GM23338 (cell line): ENCODE measurements around the gene WDR73. TPM values are rescaled to one million over a fixed set of nuclear protein-coding genes. Genes with fewer than 3 reads are reported as not detected.

Experiments used
- ATAC-seq: fragments of 200-7000 bp; cut with Tn5 transposase; 3 replicates; pipeline ENCODE4 v1.9.1; 2020
- DNase-seq: peaks from one replicate; pipeline ENCODE4 v3.0.0-alpha.2; 2015; ENCODE audit warnings: low spot score
- H2AFZ ChIP-seq: fragments of 200-600 bp; sonication (generic); 2 replicates; pipeline ENCODE4 v1.8.0; 2016; ENCODE audit warnings: antibody characterized with exemption, mild to moderate bottlenecking, moderate library complexity
- H3F3A ChIP-seq: fragments of 200-600 bp; sonication (generic); replicated peaks from 2 replicates; pipeline ENCODE4 v1.8.0; 2017; ENCODE audit warnings: antibody characterized with exemption, mixed run types, low read depth
- H3K27ac ChIP-seq: fragments of 200-600 bp; sonication (generic); 2 replicates; pipeline ENCODE4 v1.6.1; 2016; ENCODE audit warnings: low read depth
- H3K27me3 ChIP-seq: fragments of 200-600 bp; sonication (generic); 2 replicates; pipeline ENCODE4 v1.8.0; 2016; ENCODE audit warnings: mild to moderate bottlenecking, mixed run types, moderate library complexity; ENCODE audit not compliant: insufficient read depth
- H3K36me3 ChIP-seq: fragments of 200-600 bp; sonication (generic); 2 replicates; pipeline ENCODE4 v1.8.0; 2016; ENCODE audit warnings: mild to moderate bottlenecking; ENCODE audit not compliant: insufficient read depth
- H3K4me1 ChIP-seq: fragments of 200-600 bp; sonication (generic); 2 replicates; pipeline ENCODE4 v1.8.0; 2016; ENCODE audit warnings: mild to moderate bottlenecking, moderate library complexity; ENCODE audit not compliant: insufficient read depth
- H3K4me2 ChIP-seq: fragments of 200-600 bp; sonication (generic); 2 replicates; pipeline ENCODE4 v1.7.1; 2017; ENCODE audit warnings: mixed run types
- H3K4me3 ChIP-seq: fragments of 200-600 bp; sonication (generic); 2 replicates; pipeline ENCODE4 v1.6.1; 2016; ENCODE audit warnings: mixed run types
- H3K79me2 ChIP-seq: fragments of 200-600 bp; sonication (generic); replicated peaks from 2 replicates; pipeline ENCODE4 v1.8.0; 2017; ENCODE audit warnings: mild to moderate bottlenecking; ENCODE audit not compliant: insufficient read depth
- H3K9me2 ChIP-seq: fragments of 200-600 bp; sonication (generic); 2 replicates; pipeline ENCODE4 v1.8.0; 2017; ENCODE audit not compliant: insufficient read depth
- H4K20me1 ChIP-seq: fragments of 200-600 bp; sonication (generic); replicated peaks from 2 replicates; pipeline ENCODE4 v1.8.0; 2017; ENCODE audit warnings: mild to moderate bottlenecking; ENCODE audit not compliant: insufficient read depth
- H3K27ac Mint-ChIP-seq: 2 replicates; pipeline ENCODE4 v1.8.0; 2020; ENCODE audit warnings: inconsistent platforms, mild to moderate bottlenecking, moderate library complexity, mixed read lengths
- H3K27me3 Mint-ChIP-seq: 3 replicates; pipeline ENCODE4 v1.8.0; 2022; ENCODE audit warnings: low read depth, mild to moderate bottlenecking, moderate library complexity, mixed read lengths, inconsistent platforms; ENCODE audit not compliant: insufficient read depth, poor library complexity
- H3K36me3 Mint-ChIP-seq: 3 replicates; pipeline ENCODE4 v1.8.0; 2021; ENCODE audit warnings: low read depth, mild to moderate bottlenecking, inconsistent platforms, moderate library complexity, mixed read lengths
- H3K4me1 Mint-ChIP-seq: 3 replicates; pipeline ENCODE4 v1.8.0; 2020; ENCODE audit warnings: mild to moderate bottlenecking, inconsistent platforms, mixed read lengths
- H3K4me3 Mint-ChIP-seq: 3 replicates; pipeline ENCODE4 v1.8.0; 2021; ENCODE audit warnings: moderate library complexity, mild to moderate bottlenecking, inconsistent platforms, mixed read lengths
- H3K9me3 Mint-ChIP-seq: 3 replicates; pipeline ENCODE4 v1.8.0; 2020; ENCODE audit warnings: moderate library complexity, mild to moderate bottlenecking, inconsistent platforms, mixed read lengths
- CREB1 ChIP-seq: fragments of 250-450 bp; sonication (Bioruptor Pico); IDR thresholded peaks from 2 replicates; pipeline ENCODE4 v1.5.0; 2020; ENCODE audit warnings: low read depth, mild to moderate bottlenecking, moderate library complexity
- EZH2 ChIP-seq: fragments of 200-600 bp; sonication (generic); IDR thresholded peaks from one replicate; pipeline ENCODE4 v1.8.0; 2017; ENCODE audit warnings: antibody characterized with exemption, mild to moderate bottlenecking, low read depth; ENCODE audit not compliant: unreplicated experiment
- JUNB ChIP-seq: IDR thresholded peaks from one replicate; pipeline ENCODE4 v1.6.1; 2016; ENCODE audit warnings: antibody characterized with exemption; ENCODE audit not compliant: unreplicated experiment
- STAT1 ChIP-seq: IDR thresholded peaks from one replicate; pipeline ENCODE4 v1.6.1; 2016; ENCODE audit warnings: antibody characterized with exemption; ENCODE audit not compliant: unreplicated experiment
- ZNF114 ChIP-seq: fragments of 250-450 bp; sonication (Bioruptor Pico); IDR thresholded peaks from 2 replicates; pipeline ENCODE4 v1.5.0; 2020; ENCODE audit warnings: mild to moderate bottlenecking, moderate library complexity
- polyA plus RNA-seq: library from polyadenylated mRNA; unstranded; fragments of >200 nt; fragmentation: Nextera tagmentation; extraction: Ambion mirVana; gene quantifications from 2 replicates; pipeline ENCODE4 v1.2.1, GENCODE V29; 2016
- total RNA-seq: library from RNA; depleted of rRNA; stranded (reverse); fragments of >200 nt; shearing (Covaris generic); gene quantifications from 2 replicates; pipeline ENCODE4 v1.2.3, GENCODE V29; 2014
- TF ChIP-seq, protein P1 (sequence below): IDR thresholded peaks from 2 replicates; pipeline ENCODE4 v1.6.1; 2016; ENCODE audit warnings: antibody characterized with exemption
- TF ChIP-seq, protein P2 (sequence below): fragments of 250-450 bp; sonication (Bioruptor Pico); IDR thresholded peaks from 2 replicates; pipeline ENCODE4 v1.5.0; 2020; ENCODE audit warnings: mild to moderate bottlenecking, moderate library complexity
- TF ChIP-seq, protein P3 (sequence below): IDR thresholded peaks from one replicate; pipeline ENCODE4 v1.6.1; 2018; ENCODE audit warnings: antibody characterized with exemption; ENCODE audit not compliant: unreplicated experiment

Gene WDR73
- total and polyA plus RNA-seq, 2 experiments from 2014 or later = 14.8 to 25.2 TPM

DNA sequence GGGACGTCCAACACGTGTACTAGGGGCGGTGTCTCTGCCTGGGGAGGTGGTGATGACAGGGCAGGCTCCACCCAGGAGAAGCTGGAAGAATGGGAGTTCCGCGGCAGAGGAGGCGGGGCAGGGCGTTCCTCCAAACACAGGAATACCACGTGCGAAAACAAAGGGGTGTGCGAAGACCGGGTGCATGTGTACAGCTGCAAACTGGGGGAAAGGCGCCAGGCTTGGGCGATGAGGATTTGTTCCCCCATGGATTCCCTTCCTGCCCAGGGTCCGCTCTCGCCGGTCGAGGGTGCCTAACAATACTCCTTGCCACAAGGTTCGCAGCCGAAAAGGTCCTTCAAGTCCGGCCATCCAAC is 53.8 kb downstream of the WDR73 start:
- Histone ChIP-seq H3K79me2 (peaks cover 33% of the 10 kb centered on the region), H3K4me2 (peak overlapping the region; percentile 88), H3K4me3 (peak overlapping the region; percentile 87), H3F3A (peaks cover 19% of the 10 kb centered on the region), H3K4me1 (peaks cover 33% of the 10 kb centered on the region), H3K36me3 (peaks cover 5% of the 10 kb centered on the region; the same call in 1 of the 2 replicates), H2AFZ (peak overlapping the region; percentile 95; the same call in 1 of the 2 replicates), H4K20me1 (peaks cover 6% of the 10 kb centered on the region), H3K9me2 (no peaks in the 10 kb centered on the region), H3K27me3 (no peaks in the 10 kb centered on the region), H3K27ac (0 out of 2 replicates have a peak overlapping the region, but pooled peaks have one; percentile 36)
- Mint-ChIP-seq H3K36me3 (peaks cover 29% of the 10 kb centered on the region), H3K27me3 (peaks cover 41% of the 10 kb centered on the region), H3K9me3 (peaks cover 12% of the 10 kb centered on the region; the same call in 2 of the 3 replicates), H3K4me1 (peaks cover 54% of the 10 kb centered on the region), H3K4me3 (peak overlapping the region; percentile 93), H3K27ac (no peak overlapping the region)
- TF ChIP-seq EZH2 = no peak
- TF ChIP-seq STAT1 = no peak
- TF ChIP-seq, protein P1, sequence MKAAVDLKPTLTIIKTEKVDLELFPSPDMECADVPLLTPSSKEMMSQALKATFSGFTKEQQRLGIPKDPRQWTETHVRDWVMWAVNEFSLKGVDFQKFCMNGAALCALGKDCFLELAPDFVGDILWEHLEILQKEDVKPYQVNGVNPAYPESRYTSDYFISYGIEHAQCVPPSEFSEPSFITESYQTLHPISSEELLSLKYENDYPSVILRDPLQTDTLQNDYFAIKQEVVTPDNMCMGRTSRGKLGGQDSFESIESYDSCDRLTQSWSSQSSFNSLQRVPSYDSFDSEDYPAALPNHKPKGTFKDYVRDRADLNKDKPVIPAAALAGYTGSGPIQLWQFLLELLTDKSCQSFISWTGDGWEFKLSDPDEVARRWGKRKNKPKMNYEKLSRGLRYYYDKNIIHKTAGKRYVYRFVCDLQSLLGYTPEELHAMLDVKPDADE = no peak
- TF ChIP-seq JUNB = no peak
- TF ChIP-seq, protein P2, sequence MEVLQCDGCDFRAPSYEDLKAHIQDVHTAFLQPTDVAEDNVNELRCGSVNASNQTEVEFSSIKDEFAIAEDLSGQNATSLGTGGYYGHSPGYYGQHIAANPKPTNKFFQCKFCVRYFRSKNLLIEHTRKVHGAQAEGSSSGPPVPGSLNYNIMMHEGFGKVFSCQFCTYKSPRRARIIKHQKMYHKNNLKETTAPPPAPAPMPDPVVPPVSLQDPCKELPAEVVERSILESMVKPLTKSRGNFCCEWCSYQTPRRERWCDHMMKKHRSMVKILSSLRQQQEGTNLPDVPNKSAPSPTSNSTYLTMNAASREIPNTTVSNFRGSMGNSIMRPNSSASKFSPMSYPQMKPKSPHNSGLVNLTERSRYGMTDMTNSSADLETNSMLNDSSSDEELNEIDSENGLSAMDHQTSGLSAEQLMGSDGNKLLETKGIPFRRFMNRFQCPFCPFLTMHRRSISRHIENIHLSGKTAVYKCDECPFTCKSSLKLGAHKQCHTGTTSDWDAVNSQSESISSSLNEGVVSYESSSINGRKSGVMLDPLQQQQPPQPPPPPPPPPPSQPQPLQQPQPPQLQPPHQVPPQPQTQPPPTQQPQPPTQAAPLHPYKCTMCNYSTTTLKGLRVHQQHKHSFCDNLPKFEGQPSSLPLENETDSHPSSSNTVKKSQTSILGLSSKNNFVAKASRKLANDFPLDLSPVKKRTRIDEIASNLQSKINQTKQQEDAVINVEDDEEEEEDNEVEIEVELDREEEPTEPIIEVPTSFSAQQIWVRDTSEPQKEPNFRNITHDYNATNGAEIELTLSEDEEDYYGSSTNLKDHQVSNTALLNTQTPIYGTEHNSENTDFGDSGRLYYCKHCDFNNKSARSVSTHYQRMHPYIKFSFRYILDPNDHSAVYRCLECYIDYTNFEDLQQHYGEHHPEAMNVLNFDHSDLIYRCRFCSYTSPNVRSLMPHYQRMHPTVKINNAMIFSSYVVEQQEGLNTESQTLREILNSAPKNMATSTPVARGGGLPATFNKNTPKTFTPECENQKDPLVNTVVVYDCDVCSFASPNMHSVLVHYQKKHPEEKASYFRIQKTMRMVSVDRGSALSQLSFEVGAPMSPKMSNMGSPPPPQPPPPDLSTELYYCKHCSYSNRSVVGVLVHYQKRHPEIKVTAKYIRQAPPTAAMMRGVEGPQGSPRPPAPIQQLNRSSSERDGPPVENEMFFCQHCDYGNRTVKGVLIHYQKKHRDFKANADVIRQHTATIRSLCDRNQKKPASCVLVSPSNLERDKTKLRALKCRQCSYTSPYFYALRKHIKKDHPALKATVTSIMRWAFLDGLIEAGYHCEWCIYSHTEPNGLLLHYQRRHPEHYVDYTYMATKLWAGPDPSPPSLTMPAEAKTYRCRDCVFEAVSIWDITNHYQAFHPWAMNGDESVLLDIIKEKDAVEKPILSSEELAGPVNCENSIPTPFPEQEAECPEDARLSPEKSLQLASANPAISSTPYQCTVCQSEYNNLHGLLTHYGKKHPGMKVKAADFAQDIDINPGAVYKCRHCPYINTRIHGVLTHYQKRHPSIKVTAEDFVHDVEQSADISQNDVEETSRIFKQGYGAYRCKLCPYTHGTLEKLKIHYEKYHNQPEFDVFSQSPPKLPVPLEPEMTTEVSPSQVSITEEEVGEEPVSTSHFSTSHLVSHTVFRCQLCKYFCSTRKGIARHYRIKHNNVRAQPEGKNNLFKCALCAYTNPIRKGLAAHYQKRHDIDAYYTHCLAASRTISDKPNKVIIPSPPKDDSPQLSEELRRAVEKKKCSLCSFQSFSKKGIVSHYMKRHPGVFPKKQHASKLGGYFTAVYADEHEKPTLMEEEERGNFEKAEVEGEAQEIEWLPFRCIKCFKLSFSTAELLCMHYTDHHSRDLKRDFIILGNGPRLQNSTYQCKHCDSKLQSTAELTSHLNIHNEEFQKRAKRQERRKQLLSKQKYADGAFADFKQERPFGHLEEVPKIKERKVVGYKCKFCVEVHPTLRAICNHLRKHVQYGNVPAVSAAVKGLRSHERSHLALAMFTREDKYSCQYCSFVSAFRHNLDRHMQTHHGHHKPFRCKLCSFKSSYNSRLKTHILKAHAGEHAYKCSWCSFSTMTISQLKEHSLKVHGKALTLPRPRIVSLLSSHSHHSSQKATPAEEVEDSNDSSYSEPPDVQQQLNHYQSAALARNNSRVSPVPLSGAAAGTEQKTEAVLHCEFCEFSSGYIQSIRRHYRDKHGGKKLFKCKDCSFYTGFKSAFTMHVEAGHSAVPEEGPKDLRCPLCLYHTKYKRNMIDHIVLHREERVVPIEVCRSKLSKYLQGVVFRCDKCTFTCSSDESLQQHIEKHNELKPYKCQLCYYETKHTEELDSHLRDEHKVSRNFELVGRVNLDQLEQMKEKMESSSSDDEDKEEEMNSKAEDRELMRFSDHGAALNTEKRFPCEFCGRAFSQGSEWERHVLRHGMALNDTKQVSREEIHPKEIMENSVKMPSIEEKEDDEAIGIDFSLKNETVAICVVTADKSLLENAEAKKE (CRISPR knock-in tag) = no peak
- no peak for TF ChIP-seq CREB1
- TF ChIP-seq, protein P3, sequence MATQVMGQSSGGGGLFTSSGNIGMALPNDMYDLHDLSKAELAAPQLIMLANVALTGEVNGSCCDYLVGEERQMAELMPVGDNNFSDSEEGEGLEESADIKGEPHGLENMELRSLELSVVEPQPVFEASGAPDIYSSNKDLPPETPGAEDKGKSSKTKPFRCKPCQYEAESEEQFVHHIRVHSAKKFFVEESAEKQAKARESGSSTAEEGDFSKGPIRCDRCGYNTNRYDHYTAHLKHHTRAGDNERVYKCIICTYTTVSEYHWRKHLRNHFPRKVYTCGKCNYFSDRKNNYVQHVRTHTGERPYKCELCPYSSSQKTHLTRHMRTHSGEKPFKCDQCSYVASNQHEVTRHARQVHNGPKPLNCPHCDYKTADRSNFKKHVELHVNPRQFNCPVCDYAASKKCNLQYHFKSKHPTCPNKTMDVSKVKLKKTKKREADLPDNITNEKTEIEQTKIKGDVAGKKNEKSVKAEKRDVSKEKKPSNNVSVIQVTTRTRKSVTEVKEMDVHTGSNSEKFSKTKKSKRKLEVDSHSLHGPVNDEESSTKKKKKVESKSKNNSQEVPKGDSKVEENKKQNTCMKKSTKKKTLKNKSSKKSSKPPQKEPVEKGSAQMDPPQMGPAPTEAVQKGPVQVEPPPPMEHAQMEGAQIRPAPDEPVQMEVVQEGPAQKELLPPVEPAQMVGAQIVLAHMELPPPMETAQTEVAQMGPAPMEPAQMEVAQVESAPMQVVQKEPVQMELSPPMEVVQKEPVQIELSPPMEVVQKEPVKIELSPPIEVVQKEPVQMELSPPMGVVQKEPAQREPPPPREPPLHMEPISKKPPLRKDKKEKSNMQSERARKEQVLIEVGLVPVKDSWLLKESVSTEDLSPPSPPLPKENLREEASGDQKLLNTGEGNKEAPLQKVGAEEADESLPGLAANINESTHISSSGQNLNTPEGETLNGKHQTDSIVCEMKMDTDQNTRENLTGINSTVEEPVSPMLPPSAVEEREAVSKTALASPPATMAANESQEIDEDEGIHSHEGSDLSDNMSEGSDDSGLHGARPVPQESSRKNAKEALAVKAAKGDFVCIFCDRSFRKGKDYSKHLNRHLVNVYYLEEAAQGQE = no peak
- no peak for TF ChIP-seq ZNF114
- DNase-seq (peak; percentile 87), ATAC-seq (peak; percentile 33)
